Activated CD4-positive, CD25-positive, alpha-beta regulatory T cell treated with anti-CD3 and anti-CD28 coated beads, Interleukin-2, amount 50 U/mL, for 16 hours (primary cell): ENCODE results near the gene CYP26B1.
"Not testable (repeated sequence)": the region's sequence is repeated elsewhere in the genome, so short reads cannot be mapped to it uniquely, and the experiment has no call there.

ENCODE experiments used
- DNase-seq: peaks from one replicate; pipeline ENCODE4 v3.0.0-alpha.2; 2020; ENCODE audit warnings: low read depth, low spot score

CYP26B1 gene

DNA sequence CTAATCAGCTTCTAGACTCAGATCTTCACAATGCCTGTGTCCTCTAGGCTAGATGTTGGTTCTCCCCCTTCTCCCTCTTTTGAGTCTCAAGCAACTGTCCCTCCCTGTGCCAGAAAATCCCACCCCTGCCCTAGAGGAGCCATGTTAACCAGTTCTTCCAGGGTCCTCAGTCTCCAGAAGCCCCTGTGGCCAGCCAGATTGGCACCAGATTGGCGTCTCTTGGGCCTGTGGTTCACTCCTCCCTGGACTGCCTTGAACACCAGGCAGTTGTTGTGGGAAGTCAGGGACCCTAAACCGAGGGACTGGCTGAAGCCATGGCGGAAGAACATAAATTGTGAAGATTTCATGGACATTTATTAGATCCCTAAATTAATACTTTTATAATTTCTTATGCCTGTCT lies 36.6 kb downstream of the CYP26B1 start:
- DNase-seq, result no peak

DNA sequence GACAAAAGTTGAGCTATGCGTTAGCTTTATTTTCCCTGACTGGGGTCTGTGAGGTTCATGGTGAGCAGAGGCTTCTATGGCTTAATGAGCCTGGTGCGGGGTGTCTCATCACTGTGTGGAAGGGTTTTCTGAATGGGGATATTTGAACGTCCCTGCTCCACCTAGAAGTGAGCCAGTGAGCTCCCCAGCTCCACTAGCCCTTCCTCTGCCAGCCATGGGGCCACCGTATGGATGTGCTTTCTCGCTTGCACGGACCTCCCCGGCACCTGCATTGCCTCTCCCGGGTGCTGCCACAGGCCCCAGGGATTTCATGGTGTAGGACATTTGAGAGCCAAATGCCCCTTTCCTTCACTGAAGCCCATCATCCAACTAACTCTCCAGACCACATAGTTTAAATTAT lies 37.8 kb downstream of the CYP26B1 start:
- no peak for DNase-seq

DNA sequence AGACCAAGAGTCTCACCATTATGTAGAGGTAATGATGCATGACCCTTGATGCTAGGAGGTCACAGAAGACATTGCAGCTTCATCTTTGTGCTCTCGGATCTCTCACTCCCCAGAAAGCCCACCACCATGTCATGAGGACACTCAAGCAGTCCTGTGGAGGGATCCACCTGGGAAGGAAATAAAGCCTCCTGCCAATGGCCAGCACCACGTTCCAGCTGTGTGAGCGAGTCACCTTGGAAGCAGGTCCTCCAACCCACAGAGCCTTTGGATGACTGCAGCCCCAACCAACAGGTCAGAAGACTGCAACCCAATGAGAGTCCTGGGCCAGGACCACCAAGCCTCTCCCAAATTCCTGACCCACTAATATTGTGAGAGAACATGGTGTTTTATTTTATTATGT lies 38.4 kb downstream of the CYP26B1 start:
- DNase-seq, result no peak

- DNase-seq, result no peak
Measured at GRCh38 chr2:72108121-72108520, 39.5 kb downstream of the CYP26B1 start.

GRCh38 chr2:72106978-72107377 lies 40.7 kb downstream of the CYP26B1 start:
- DNase-seq, result no peak

DNA sequence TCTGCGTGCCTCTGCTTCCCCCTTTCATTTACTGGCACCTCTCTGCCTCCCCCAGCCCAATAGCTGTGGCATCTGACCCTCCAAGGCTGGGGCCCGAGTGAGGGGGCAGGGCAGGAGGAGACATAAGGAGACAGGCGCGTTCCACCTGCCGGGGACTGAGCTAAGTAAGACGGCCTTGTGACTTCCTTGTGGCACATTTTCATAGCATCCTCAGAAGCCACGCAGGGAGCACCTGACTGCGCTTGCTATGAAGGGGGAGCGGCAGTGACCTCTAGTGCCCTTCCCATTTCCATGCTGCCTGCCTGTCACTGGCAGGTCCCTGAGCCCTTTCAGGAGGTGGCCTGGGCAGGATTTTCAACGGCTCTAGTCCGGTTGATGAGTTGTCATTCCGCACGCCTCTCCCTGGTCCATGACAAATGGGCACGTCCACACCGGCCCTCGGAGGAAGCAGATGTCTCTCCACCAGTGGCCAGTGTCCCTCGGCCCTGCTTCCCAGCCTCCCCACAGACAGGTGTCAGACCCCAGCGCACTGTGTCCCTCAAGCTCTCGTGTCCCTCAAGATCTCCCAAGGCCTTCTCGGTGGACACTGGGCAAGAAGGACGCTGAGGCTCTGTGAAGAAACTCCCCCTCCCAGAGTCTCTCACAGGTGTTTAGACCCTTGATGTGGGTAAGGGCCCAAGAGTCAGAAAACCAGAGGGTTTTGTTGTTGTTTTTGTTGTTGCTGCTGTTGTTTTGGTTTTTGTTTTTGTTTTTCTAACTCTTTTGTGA lies 42.7 kb downstream of the CYP26B1 start:
- DNase-seq, result no peak

DNA sequence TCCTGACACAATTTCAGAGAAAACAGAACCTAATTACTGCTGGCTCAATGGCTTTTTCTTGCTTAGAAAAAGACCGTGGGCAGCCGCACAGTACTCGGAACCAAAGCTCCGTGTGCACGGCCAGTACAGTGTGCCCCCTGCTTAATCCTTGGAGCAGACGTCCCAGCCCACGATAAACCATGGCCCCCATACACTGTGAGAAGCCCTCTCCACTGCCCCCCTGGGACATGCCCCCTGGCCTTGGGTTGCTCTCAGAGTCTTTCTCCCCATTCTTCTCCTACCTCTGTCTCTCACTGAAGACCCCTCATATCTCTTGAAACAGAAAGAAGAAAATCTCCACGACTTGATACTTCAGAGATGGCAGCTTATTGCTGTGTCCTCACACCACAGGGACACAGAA lies 44.0 kb downstream of the CYP26B1 start:
- no peak for DNase-seq

DNA sequence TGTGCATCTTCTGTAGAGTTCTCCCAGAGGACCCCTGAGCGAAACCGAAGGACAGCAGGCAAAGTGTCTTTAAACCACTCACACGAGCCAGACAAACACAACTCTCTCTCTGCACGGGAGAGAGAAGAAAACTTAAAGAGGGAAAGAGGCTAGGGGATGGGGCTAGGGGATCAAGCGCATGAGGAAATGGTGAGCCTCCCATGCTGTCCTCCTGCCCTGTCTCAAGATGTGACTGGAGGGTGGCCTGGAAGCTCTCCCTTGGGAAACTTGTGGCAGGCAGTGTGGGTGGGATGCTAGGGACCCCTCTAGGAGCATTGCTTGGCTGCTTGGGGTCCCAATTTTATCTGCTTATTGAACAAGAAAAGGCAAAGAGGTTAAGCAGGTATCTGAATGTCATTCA lies 44.5 kb downstream of the CYP26B1 start:
- no peak for DNase-seq

- no peak for DNase-seq
Measured at GRCh38 chr2:72098935-72099334, 48.7 kb downstream of the CYP26B1 start.

DNA sequence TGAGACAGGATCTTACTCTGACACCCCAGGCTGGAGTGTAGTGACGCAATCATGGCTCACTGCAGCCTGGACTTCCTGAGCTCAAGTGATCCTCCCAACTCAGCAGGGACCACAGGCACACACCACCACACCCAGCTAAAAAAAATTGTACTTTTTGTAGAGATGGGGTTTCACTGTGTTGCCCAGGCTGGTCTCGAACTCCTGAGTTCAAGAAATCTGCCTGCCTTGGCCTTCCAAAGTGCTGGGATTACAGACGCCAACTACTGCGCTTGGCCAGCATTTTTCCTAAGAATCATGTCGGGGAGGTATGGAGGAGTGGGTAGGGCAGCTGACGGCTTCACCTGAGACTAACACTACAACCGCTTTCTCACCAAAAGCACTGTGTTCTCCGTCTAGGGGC lies 50.4 kb downstream of the CYP26B1 start:
- no peak for DNase-seq

GRCh38 chr2:72096181-72096580 lies 51.5 kb downstream of the CYP26B1 start:
- DNase-seq, result no peak

DNA sequence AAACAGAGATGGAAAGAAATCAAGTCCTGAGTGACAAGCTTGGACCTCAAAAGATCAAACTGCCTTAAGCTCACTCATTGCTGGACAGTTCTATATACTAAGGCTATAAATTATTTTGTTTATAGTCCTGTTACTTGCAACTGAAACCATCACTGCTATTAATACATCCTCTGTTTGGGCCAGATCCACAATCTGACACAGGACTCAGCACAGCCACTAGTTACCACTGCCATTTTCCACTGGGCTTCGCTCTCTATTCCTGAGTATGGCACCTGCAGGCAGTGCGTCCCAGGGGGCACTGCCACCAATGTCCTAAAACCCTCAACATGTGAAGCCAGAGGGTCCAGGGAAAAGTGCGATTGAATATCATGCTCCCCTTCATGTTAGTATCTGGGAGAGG lies 52.3 kb downstream of the CYP26B1 start:
- DNase-seq, result no peak

GRCh38 chr2:72094701-72095100 lies 53.0 kb downstream of the CYP26B1 start:
- no peak for DNase-seq

GRCh38 chr2:72092111-72092510 lies 55.6 kb downstream of the CYP26B1 start:
- DNase-seq, result no peak

DNA sequence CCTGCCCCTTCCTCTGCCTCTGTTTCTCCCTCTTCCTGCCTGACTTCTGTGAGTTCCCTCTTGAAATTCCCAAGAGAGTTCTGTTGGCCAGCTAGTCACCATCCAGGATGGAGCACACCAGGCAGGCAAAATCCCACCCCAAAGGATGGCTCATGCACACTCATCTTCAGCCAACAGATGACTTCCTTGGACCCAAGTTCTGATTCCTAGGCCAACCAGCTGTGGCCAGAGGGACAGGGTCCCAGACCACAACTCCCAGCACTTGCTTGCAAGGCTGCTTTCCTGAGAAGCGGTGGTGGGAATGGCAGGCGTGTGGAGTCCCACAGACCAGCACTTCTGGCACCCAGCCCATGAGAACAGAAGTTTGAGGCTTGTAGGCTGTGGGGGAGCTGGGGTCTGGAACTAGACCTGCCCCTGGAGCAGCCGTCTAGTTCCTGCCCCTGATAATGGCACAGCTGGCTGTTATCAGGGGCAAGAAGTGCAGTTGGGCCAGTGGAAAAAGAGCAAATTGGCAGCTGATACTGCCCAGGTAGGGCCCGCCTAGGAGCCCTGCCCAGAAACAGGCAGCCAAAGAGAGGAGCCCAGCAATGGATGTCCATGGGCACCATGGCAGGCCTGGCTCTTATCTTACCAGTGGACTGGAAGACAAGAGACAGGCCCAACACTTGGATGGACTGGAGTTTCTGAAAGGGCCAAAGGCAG lies 56.7 kb downstream of the CYP26B1 start:
- no peak for DNase-seq

DNA sequence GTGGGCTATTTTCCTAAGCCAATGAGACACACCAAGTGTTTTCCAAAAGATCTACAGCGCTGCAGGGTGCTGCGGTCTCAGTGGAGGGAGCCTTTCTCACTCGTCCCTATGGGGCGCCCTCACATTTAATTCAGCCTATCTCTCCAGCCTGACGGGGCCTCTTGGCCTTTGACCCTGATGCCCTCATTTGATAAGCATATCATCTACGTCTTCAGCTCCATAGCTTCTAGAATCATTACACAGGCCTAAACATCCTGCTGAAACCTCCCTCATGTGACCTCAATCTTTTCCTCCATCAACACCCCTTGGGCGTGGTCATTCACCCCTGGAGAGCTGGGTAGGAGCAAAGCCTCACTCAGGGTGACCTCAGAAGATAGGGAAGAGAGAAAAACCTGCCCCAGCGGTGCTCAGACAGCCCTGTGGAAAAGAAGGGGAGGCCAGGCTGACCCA lies 57.4 kb downstream of the CYP26B1 start:
- DNase-seq, result no peak

GRCh38 chr2:72089537-72089936 lies 58.1 kb downstream of the CYP26B1 start:
- DNase-seq, result no peak

DNA sequence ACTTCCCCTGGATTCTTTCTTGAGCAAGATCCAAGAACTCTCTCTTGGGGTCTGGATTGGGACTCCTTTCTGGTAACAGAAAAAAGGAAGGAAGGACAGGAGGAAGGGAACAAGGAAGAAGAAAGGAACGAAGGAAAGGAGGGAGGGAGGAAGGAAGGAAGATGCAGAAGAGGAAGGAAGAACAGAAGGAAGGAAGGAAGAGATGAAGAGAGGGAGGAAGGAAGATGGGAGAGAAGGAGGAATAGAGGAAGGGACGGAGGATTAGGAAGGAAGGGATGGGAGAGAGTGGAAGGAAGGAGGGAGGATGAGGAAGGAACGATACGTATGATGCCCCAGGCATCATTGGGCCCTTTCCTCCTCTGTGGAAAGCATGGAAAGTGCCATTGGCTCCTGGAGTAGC lies 58.6 kb downstream of the CYP26B1 start:
- no peak for DNase-seq

DNA sequence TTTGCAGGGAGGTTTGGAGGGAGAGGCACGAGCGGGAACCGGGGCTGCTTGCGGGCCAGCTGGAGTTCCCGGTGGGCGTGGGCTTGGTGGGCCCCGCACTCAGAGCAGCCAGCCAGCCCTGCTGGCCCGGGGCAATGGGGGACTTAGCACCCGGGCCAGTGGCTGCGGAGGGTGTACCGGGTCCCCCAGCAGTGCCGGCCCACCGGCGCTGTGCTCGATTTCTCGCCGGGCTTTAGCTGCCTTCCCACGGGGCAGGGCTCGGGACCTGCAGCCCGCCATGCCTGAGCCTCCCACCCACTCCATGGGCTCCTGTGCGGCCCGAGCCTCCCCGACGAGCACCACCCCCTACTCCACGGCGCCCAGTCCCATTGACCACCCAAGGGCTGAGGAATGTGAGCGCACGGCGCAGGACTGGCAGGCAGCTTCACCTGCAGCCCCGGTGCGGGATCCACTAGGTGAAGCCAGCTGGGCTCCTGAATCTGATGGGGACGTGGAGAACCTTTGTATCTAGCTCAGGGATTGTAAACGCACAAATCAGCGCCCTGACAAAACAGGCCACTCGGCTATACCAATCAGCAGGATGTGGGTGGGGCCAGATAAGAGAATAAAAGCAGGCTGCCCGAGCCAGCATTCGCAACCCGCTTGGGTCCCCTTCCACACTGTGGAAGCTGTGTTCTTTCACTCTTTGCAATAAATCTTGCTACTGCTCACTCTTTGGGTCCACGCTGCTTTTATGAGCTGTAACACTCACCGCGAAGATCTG lies 60.6 kb downstream of the CYP26B1 start:
- not testable (repeated sequence) for DNase-seq

DNA sequence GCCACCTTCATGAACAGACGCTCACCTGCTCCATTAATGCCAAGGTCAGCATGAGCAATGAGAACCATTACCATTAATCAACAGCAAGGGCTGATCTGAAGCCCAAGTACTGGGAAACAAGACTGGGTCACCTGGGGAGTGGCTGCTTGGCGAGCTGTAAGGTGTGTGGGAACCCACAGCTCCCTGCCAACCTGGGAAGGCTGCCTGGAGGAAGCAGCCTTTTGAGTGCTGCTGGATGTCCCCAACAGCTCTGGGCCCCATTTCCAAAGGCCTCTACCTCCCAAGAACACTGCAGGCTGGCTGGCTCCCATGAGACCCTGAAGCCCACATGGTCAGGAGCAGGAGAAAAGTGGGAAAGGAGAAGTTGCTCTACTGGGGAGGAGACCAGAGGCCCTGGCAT lies 62.1 kb downstream of the CYP26B1 start:
- DNase-seq, result no peak

- DNase-seq, result no peak
Measured at GRCh38 chr2:72085036-72085435, 62.6 kb downstream of the CYP26B1 start.

DNA sequence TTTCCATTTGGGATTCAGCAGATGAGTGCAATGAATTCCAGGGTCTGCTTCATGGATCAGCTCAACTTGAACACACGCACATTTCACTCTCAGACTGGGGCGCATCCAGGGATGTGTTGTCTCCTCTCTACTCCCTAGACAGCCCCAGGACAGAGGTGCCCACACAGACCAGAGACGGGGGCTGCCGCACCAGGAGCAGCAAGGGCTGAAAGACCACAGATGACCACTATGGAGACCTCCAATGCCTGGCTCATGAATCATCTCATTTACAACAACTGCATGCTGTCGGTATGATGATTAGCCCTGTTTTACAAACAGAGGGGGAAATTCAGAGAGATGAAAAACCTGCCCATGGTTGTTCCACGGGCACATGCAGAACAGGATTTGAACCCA lies 63.1 kb downstream of the CYP26B1 start:
- DNase-seq, result no peak
